Diencephalon (tissue), 1 donor: ENCODE results near the gene SNX13. TPM values are rescaled to one million over a fixed set of nuclear protein-coding genes. Genes with fewer than 3 reads are reported as not detected.

Experiments used
- total RNA-seq: library from RNA; depleted of rRNA; stranded (reverse); fragments of >200 nt; gene quantifications from one replicate; pipeline ENCODE4 v1.2.3, GENCODE V29; 2014

The SNX13 gene, protein sequence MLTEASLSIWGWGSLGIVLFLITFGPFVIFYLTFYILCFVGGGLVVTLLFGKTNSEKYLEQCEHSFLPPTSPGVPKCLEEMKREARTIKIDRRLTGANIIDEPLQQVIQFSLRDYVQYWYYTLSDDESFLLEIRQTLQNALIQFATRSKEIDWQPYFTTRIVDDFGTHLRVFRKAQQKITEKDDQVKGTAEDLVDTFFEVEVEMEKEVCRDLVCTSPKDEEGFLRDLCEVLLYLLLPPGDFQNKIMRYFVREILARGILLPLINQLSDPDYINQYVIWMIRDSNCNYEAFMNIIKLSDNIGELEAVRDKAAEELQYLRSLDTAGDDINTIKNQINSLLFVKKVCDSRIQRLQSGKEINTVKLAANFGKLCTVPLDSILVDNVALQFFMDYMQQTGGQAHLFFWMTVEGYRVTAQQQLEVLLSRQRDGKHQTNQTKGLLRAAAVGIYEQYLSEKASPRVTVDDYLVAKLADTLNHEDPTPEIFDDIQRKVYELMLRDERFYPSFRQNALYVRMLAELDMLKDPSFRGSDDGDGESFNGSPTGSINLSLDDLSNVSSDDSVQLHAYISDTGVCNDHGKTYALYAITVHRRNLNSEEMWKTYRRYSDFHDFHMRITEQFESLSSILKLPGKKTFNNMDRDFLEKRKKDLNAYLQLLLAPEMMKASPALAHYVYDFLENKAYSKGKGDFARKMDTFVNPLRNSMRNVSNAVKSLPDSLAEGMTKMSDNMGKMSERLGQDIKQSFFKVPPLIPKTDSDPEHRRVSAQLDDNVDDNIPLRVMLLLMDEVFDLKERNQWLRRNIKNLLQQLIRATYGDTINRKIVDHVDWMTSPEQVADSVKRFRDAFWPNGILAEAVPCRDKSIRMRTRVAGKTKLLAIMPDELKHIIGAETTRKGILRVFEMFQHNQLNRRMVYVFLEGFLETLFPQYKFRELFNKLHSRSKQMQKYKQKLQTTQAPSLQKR
- total RNA-seq, result 76.8 TPM

GRCh38 chr7:17940302-17940883, at the start of gene SNX13:
SNX13 (minus strand) TSS chr7:17940494; CDS start chr7:17940295, 199 bp downstream.

Other genes with a start within 250 kb of the SNX13 start
- gene PRPS1L1, start 87.4 kb upstream of the SNX13 start, total RNA-seq, result not detected